OCI-LY3 (cell line): ENCODE data around the gene CRTAC1.

ENCODE experiments used
- H2AFZ ChIP-seq: fragments of 200-600, 300-600 bp; shearing (Covaris generic); 2 replicates; pipeline ENCODE4 v1.6.0; 2014; ENCODE audit warnings: antibody characterized with exemption, low read depth, low read length
- H3K27ac ChIP-seq: fragments of 200-600, 300-600 bp; sonication (generic); 2 replicates; pipeline ENCODE4 v1.5.1; 2014; ENCODE audit warnings: mild to moderate bottlenecking, low read length, moderate library complexity, mixed read lengths
- H3K27me3 ChIP-seq: fragments of 200-600, 300-600 bp; sonication (generic); 2 replicates; pipeline ENCODE4 v1.6.1; 2014; ENCODE audit warnings: low read depth, low read length, mixed read lengths
- H3K36me3 ChIP-seq: fragments of 200-600, 300-600 bp; sonication (generic); replicated peaks from 2 replicates; pipeline ENCODE3; 2014; ENCODE audit warnings: low read depth, low read length, mixed read lengths
- H3K4me1 ChIP-seq: fragments of 300-600, 200-600 bp; sonication (generic); 2 replicates; pipeline ENCODE4 v1.6.1; 2014; ENCODE audit warnings: low read length, mixed read lengths
- H3K4me2 ChIP-seq: fragments of 200-600, 300-600 bp; sonication (generic); 2 replicates; pipeline ENCODE4 v1.6.1; 2014; ENCODE audit warnings: low read length, mixed read lengths
- H3K4me3 ChIP-seq: fragments of 300-600, 200-600 bp; sonication (generic); 2 replicates; pipeline ENCODE4 v1.5.1; 2014; ENCODE audit warnings: antibody characterized with exemption, mild to moderate bottlenecking, low read length, moderate library complexity
- H3K79me2 ChIP-seq: fragments of 300-600, 200-600 bp; shearing (Covaris generic); 2 replicates; pipeline ENCODE4 v1.6.1; 2014; ENCODE audit warnings: mild to moderate bottlenecking, low read length, mixed read lengths
- H3K9ac ChIP-seq: fragments of 300-600, 200-600 bp; shearing (Covaris generic); 2 replicates; pipeline ENCODE4 v1.6.0; 2014; ENCODE audit warnings: mild to moderate bottlenecking, low read length, moderate library complexity
- H3K9me3 ChIP-seq: fragments of 200-600, 300-600 bp; shearing (Covaris generic); 2 replicates; pipeline ENCODE4 v1.6.1; 2014; ENCODE audit warnings: low read length, mixed read lengths; ENCODE audit not compliant: insufficient read depth
- H4K20me1 ChIP-seq: fragments of 200-600, 300-600 bp; sonication (generic); 2 replicates; pipeline ENCODE4 v1.6.1; 2016; ENCODE audit warnings: low read length, mixed read lengths; ENCODE audit not compliant: insufficient read depth
- EZH2phosphoT487 ChIP-seq: fragments of 200-600 bp; shearing (Covaris generic); IDR thresholded peaks from 2 replicates; pipeline ENCODE4 v1.6.1; 2018; ENCODE audit warnings: antibody characterized with exemption, mixed run types, low read depth
- TF ChIP-seq, protein P1 (sequence below): fragments of 200-600, 300-600 bp; sonication (generic); IDR thresholded peaks from 2 replicates; pipeline ENCODE4 v1.5.1; 2014; ENCODE audit warnings: antibody characterized with exemption, low read length, low read depth

Gene CRTAC1

DNA sequence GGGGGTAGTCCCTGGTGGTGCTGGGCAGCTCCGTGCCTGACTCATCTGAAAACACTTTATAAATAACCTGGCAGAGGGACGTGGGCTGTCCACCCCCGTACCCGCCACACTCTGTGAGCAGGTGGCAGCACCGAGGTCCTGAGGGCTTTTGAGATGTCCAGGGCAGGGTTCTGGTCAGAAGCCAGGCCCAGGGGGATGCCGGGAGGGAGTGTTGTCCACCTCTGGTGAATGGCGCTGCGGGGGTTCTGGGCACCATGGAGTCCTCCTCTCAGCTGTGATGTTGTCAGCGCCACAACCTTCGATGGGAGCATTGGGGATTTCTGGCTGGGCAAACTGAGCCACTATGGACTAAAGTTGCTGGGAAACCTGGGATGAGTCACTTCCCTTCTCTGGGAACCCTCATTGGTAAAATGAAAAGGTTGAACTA lies 208.1 kb downstream of the CRTAC1 start:
- H3K4me1 ChIP-seq, result no peaks in the 10 kb centered on the region
- H3K27ac ChIP-seq, result no peak overlapping the region
- no peaks in the 10 kb centered on the region for H4K20me1 ChIP-seq
- TF ChIP-seq EZH2phosphoT487, result no peak
- TF ChIP-seq, protein P1, sequence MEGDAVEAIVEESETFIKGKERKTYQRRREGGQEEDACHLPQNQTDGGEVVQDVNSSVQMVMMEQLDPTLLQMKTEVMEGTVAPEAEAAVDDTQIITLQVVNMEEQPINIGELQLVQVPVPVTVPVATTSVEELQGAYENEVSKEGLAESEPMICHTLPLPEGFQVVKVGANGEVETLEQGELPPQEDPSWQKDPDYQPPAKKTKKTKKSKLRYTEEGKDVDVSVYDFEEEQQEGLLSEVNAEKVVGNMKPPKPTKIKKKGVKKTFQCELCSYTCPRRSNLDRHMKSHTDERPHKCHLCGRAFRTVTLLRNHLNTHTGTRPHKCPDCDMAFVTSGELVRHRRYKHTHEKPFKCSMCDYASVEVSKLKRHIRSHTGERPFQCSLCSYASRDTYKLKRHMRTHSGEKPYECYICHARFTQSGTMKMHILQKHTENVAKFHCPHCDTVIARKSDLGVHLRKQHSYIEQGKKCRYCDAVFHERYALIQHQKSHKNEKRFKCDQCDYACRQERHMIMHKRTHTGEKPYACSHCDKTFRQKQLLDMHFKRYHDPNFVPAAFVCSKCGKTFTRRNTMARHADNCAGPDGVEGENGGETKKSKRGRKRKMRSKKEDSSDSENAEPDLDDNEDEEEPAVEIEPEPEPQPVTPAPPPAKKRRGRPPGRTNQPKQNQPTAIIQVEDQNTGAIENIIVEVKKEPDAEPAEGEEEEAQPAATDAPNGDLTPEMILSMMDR, result no peak
- H3K4me3 ChIP-seq, result no peak overlapping the region
- no peaks in the 10 kb centered on the region for H3K9me3 ChIP-seq
- no peaks in the 10 kb centered on the region for H3K27me3 ChIP-seq
- H3K36me3 ChIP-seq, result no peaks in the 10 kb centered on the region
- no peak overlapping the region for H2AFZ ChIP-seq
- no peaks in the 10 kb centered on the region for H3K79me2 ChIP-seq
- no peak overlapping the region for H3K9ac ChIP-seq
- H3K4me2 ChIP-seq, result no peak overlapping the region

DNA sequence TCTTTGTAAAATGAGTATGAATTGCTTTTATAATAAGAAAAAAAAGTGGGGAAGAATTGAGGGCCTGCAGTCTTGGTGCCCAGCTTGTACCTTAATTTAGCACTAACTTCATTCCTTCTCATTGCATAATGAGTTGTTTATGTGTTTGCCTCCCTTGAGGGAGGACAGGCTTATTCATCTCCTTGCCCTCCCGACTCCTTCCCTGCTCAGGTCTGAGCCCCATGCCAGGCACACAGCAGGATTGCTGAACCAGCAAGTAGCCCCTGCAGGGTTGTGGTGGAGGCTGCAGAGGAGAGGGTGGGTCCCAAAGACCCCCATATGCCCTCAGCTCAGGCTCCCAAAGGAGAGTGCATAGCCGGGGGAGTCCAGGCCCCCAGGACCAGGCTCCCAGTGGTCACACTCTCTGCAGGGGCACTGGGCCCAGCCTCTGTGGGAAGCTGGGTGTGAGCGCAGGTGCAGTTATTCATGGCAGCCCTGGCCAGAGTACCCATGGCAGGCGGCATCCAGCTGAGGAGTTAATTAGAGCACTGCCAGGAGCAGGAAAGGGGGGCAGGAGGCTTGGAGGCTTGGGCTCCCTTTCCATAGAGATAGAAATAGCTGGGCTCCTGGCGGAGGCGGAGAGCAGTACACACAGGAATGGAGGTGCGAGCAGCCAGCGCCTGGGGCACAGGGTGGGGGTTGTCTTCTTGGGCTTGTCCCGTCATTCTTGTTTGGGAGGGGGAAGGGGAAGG lies 208.9 kb downstream of the CRTAC1 start:
- H3K27ac ChIP-seq, result no peak overlapping the region

DNA sequence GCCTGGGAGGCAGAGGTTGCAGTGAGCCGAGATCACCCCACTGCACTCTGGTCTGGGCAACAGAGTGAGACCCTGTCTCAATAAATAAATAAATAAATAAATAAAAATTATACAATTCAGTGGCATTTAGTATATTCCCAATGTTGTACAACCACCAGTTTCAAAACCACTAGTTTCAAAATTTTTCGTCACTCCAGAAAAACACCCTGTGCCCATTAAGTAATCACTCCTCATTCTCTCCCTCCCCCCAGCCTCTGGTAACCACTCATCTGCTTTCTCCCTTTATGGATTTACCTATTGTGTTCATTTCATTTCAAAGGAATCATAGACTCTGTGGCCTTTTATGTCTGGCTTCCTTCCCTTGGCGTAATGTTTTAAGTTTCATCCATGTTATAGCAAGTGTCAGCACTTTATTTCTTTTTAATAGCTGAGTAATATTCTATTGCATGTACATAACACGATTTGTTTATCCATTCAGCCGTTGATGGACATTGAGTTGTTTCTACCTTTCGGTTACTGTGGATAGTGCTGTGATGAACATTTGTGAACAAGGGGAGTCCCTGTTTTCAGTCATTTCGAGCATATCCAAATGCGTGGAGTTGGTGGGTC lies 210.2 kb downstream of the CRTAC1 start:
- TF ChIP-seq, protein P1, result no peak
- no peak for TF ChIP-seq EZH2phosphoT487
- no peak overlapping the region for H2AFZ ChIP-seq
- H3K4me3 ChIP-seq, result no peak overlapping the region
- no peak overlapping the region for H3K27ac ChIP-seq
- H3K27me3 ChIP-seq, result no peaks in the 10 kb centered on the region
- no peaks in the 10 kb centered on the region for H3K9me3 ChIP-seq
- no peaks in the 10 kb centered on the region for H3K79me2 ChIP-seq
- no peak overlapping the region for H3K9ac ChIP-seq
- H3K4me2 ChIP-seq, result no peak overlapping the region
- H3K4me1 ChIP-seq, result no peaks in the 10 kb centered on the region
- no peaks in the 10 kb centered on the region for H3K36me3 ChIP-seq
- H4K20me1 ChIP-seq, result no peaks in the 10 kb centered on the region

More for the DNA sequence above, 208.9 kb downstream of the CRTAC1 start:
- H4K20me1 ChIP-seq, result no peaks in the 10 kb centered on the region
- no peaks in the 10 kb centered on the region for H3K36me3 ChIP-seq
- no peaks in the 10 kb centered on the region for H3K79me2 ChIP-seq
- no peak overlapping the region for H3K4me3 ChIP-seq
- H3K9me3 ChIP-seq, result no peaks in the 10 kb centered on the region
- no peaks in the 10 kb centered on the region for H3K27me3 ChIP-seq
- H3K4me2 ChIP-seq, result no peak overlapping the region
- H2AFZ ChIP-seq, result no peak overlapping the region
- H3K9ac ChIP-seq, result no peak overlapping the region
- TF ChIP-seq EZH2phosphoT487, result no peak
- TF ChIP-seq, protein P1, result no peak
- no peaks in the 10 kb centered on the region for H3K4me1 ChIP-seq

DNA sequence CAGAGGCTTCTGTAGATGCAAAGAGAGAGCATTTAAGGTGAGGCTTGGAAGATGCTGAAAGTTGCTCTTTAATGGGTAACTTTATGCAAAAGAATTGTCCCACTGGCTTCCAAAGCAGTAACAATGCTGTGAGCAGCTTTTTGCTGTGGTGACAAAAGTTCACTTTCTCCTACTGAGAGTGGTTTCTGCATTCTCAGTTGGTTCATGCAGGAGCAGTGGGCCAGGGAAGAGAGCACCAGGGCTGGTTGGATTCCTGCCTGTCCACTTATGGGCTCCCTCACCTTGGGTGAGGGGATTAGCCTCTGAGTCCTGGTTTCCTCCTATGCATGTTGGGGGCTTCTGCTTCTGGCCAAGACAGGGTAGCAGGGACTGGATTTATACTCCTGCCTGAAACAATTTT lies 211.8 kb downstream of the CRTAC1 start:
- H3K36me3 ChIP-seq, result no peaks in the 10 kb centered on the region

More for the DNA sequence above, 211.8 kb downstream of the CRTAC1 start:
- Histone ChIP-seq H3K9ac (no peak overlapping the region), H3K79me2 (no peaks in the 10 kb centered on the region), H3K4me2 (no peak overlapping the region), H3K9me3 (no peaks in the 10 kb centered on the region), H3K27me3 (no peaks in the 10 kb centered on the region), H3K27ac (no peak overlapping the region), H3K4me3 (no peak overlapping the region), H2AFZ (no peak overlapping the region), H3K4me1 (no peaks in the 10 kb centered on the region), H4K20me1 (no peaks in the 10 kb centered on the region)
- TF ChIP-seq, protein P1, result no peak
- TF ChIP-seq EZH2phosphoT487, result no peak
